KMS-11 (cell line): ENCODE measurements around the gene STX3.

Experiments
- H2AFZ ChIP-seq: fragments of 200-600 bp; sonication (generic); 2 replicates; pipeline ENCODE4 v1.6.1; 2016; ENCODE audit warnings: antibody characterized with exemption, mixed run types, low read depth
- H3K27ac ChIP-seq: fragments of 200-600 bp; sonication (generic); 2 replicates; pipeline ENCODE4 v1.6.1; 2016; ENCODE audit warnings: mild to moderate bottlenecking, mixed run types
- H3K27me3 ChIP-seq: fragments of 200-600 bp; sonication (generic); 2 replicates; pipeline ENCODE4 v1.6.1; 2017; ENCODE audit warnings: mild to moderate bottlenecking, low read depth, mixed run types, moderate library complexity; ENCODE audit not compliant: insufficient read depth
- H3K36me3 ChIP-seq: fragments of 200-600 bp; sonication (generic); 2 replicates; pipeline ENCODE4 v1.6.1; 2017; ENCODE audit warnings: mild to moderate bottlenecking, mixed run types; ENCODE audit not compliant: insufficient read depth
- H3K4me1 ChIP-seq: fragments of 200-600 bp; sonication (generic); 2 replicates; pipeline ENCODE4 v1.6.1; 2016; ENCODE audit warnings: mild to moderate bottlenecking, low read depth, mixed run types; ENCODE audit not compliant: poor library complexity, severe bottlenecking
- H3K4me2 ChIP-seq: fragments of 200-600 bp; sonication (generic); 2 replicates; pipeline ENCODE4 v1.7.0; 2016; ENCODE audit warnings: mild to moderate bottlenecking, mixed run types
- H3K4me3 ChIP-seq: fragments of 200-600 bp; sonication (generic); IDR thresholded peaks from 2 replicates; pipeline ENCODE4 v1.6.1; 2017; ENCODE audit warnings: low read depth, low read length, mixed read lengths; ENCODE audit not compliant: insufficient read depth
- H3K79me2 ChIP-seq: fragments of 200-600 bp; sonication (generic); 2 replicates; pipeline ENCODE4 v1.6.1; 2016; ENCODE audit warnings: low read depth, mixed run types; ENCODE audit not compliant: insufficient read depth
- H3K9ac ChIP-seq: fragments of 200-600 bp; sonication (generic); 2 replicates; pipeline ENCODE4 v1.6.1; 2016; ENCODE audit warnings: mild to moderate bottlenecking, mixed run types
- H4K20me1 ChIP-seq: fragments of 200-600 bp; sonication (generic); 2 replicates; pipeline ENCODE4 v1.6.1; 2016; ENCODE audit warnings: mild to moderate bottlenecking, mixed run types; ENCODE audit not compliant: insufficient read depth
- CTCF ChIP-seq: fragments of 200-600 bp; sonication (generic); conservative IDR thresholded peaks from 2 replicates; pipeline ENCODE4 v1.6.1; 2017; ENCODE audit warnings: low read depth, mild to moderate bottlenecking, antibody characterized with exemption, low read length, moderate library complexity, mixed read lengths

Gene STX3

GRCh38 chr11:59776210-59777066 is 21.3 kb downstream of the STX3 start:
- Histone ChIP-seq H3K4me2 (no peak overlapping the region), H3K36me3 (no peaks in the 10 kb centered on the region), H3K4me3 (no peak overlapping the region), H2AFZ (no peak overlapping the region), H3K79me2 (no peaks in the 10 kb centered on the region), H4K20me1 (no peaks in the 10 kb centered on the region), H3K27ac (no peak overlapping the region), H3K4me1 (no peaks in the 10 kb centered on the region), H3K27me3 (no peaks in the 10 kb centered on the region), H3K9ac (no peak overlapping the region)
- TF ChIP-seq CTCF = no peak

- Histone ChIP-seq H3K9ac (no peak overlapping the region), H3K27ac (no peak overlapping the region), H4K20me1 (no peaks in the 10 kb centered on the region), H3K4me2 (no peak overlapping the region), H3K4me3 (no peak overlapping the region), H3K79me2 (no peaks in the 10 kb centered on the region), H3K4me1 (no peaks in the 10 kb centered on the region), H2AFZ (no peak overlapping the region), H3K36me3 (no peaks in the 10 kb centered on the region), H3K27me3 (no peaks in the 10 kb centered on the region)
- no peak for TF ChIP-seq CTCF
These were observed 21.9 kb downstream of the STX3 start for GRCh38 chr11:59777104-59777503.

- H3K4me2 ChIP-seq = no peak overlapping the region
- H2AFZ ChIP-seq = no peak overlapping the region
- no peak overlapping the region for H3K9ac ChIP-seq
- no peaks in the 10 kb centered on the region for H3K36me3 ChIP-seq
- no peaks in the 10 kb centered on the region for H3K27me3 ChIP-seq
- no peak overlapping the region for H3K27ac ChIP-seq
- TF ChIP-seq CTCF = no peak
- no peaks in the 10 kb centered on the region for H4K20me1 ChIP-seq
- H3K4me3 ChIP-seq = no peak overlapping the region
- no peaks in the 10 kb centered on the region for H3K79me2 ChIP-seq
- H3K4me1 ChIP-seq = no peaks in the 10 kb centered on the region
These were observed 22.9 kb downstream of the STX3 start for GRCh38 chr11:59778122-59778521.

GRCh38 chr11:59779487-59779886 is 24.3 kb downstream of the STX3 start:
- Histone ChIP-seq H2AFZ (no peak overlapping the region), H3K4me2 (no peak overlapping the region), H3K4me3 (no peak overlapping the region), H4K20me1 (no peaks in the 10 kb centered on the region), H3K27me3 (no peaks in the 10 kb centered on the region), H3K4me1 (no peaks in the 10 kb centered on the region), H3K9ac (no peak overlapping the region), H3K36me3 (no peaks in the 10 kb centered on the region), H3K79me2 (no peaks in the 10 kb centered on the region), H3K27ac (no peak overlapping the region)
- no peak for TF ChIP-seq CTCF
